Right lobe of liver (tissue), 4 donors: ENCODE measurements around the gene FBXO17.

Source experiments
- POLR2A ChIP-seq: fragments of 450-650 bp; IDR thresholded peaks from one replicate; pipeline ENCODE4 v1.6.1; 2017; ENCODE audit warnings: antibody characterized with exemption, mild to moderate bottlenecking
- TF ChIP-seq, protein P1 (sequence below), 4 donors: fragments of 200-600 bp in 3 of 4; fragments of 450-650 bp in 1 of 4; IDR thresholded peaks; one replicate each; pipeline versions ENCODE4 v1.5.1 to v1.8.0; 2016 to 2022; ENCODE audit warnings: antibody characterized with exemption in 4 of 4, mild to moderate bottlenecking in 2 of 4
- donor health status: DM: no; HTN: no; CAD: no.
- donor health status: DM: no; HTN: no; CAD: no.
- donor health status: DM: no; HTN: yes; CAD: no.

DNA sequence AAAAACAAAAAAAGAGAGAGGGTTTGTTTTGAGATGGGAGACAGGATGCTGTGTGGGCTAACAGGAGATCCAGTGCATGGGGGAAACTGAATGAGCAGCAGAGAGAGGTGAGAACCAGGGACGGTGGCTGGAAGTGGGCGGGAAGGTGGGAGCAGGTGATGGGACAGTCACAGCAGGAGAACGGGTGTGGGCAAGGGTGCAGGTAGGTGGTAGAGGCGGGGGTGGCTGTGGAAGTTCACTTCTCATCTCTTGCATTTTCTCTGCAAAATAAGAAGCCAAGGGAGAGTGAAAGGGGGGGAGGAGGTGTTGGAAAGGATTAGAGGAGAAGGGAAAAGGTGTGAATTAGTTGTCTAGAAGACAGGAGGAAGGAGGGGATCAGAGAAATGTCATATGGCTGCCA, 21.9 kb downstream of the FBXO17 start:
- TF ChIP-seq, protein P1, sequence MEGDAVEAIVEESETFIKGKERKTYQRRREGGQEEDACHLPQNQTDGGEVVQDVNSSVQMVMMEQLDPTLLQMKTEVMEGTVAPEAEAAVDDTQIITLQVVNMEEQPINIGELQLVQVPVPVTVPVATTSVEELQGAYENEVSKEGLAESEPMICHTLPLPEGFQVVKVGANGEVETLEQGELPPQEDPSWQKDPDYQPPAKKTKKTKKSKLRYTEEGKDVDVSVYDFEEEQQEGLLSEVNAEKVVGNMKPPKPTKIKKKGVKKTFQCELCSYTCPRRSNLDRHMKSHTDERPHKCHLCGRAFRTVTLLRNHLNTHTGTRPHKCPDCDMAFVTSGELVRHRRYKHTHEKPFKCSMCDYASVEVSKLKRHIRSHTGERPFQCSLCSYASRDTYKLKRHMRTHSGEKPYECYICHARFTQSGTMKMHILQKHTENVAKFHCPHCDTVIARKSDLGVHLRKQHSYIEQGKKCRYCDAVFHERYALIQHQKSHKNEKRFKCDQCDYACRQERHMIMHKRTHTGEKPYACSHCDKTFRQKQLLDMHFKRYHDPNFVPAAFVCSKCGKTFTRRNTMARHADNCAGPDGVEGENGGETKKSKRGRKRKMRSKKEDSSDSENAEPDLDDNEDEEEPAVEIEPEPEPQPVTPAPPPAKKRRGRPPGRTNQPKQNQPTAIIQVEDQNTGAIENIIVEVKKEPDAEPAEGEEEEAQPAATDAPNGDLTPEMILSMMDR (IDR thresholded peaks at IDR 0.05): no peak
- no peak for TF ChIP-seq POLR2A
